Amygdala (tissue), 56 donors: Measurements from ENCODE around the gene UNC13B.
A peak's percentile ranks its signal among the peaks of the same experiment; 100 is the strongest.
"Not testable (repeated sequence)": the region's sequence is repeated elsewhere in the genome, so short reads cannot be mapped to it uniquely, and the experiment has no call there.

Experiments
- DNase-seq, 56 donors: peaks; one replicate each; lab custom pipeline; 2025; lab: John Stamatoyannopoulos, UW

Gene UNC13B

GRCh38 chr9:35357826-35358225, 196.0 kb downstream of the UNC13B start:
- DNase-seq = no peak

GRCh38 chr9:35364817-35365585, 203.2 kb downstream of the UNC13B start:
- no peak for DNase-seq

DNA sequence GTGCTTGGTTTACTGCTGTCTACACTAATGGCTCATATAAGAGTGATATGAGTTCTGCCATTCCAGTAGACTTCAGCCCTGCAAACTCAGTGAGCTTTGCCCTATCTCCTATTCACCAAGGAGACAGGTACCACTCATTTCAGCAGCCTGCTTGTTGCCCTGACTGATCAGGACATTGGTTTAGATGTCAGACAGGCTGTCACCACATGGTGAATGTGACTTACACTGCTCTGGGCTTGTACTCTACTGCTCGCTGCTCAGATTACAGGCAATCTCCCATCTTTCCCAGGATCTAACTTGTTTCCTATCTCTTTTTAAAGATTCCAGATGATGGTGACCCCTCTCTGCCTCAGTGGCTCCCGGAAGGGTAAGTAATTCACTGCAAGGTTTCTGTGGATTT, 204.8 kb downstream of the UNC13B start:
- no peak for DNase-seq

DNA sequence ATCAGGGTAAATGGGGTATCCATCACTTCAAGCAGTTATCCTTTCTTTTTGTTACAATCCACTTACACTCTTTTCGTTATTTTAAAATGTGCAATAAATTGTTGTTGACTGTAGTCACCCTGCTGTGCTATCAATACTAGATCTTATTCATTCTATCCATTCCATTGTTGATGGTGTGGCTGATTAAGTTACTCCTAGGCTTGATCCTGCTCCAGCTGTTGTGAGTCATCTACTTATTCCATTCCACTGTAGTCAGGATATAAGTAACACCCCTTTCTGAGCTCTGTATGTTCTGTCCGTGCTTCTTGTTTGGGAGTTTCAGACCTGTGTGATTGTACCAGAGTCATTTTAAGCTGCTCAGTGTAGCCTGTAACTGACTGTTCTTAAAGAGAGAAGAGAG, 205.6 kb downstream of the UNC13B start:
- DNase-seq = no peak

DNA sequence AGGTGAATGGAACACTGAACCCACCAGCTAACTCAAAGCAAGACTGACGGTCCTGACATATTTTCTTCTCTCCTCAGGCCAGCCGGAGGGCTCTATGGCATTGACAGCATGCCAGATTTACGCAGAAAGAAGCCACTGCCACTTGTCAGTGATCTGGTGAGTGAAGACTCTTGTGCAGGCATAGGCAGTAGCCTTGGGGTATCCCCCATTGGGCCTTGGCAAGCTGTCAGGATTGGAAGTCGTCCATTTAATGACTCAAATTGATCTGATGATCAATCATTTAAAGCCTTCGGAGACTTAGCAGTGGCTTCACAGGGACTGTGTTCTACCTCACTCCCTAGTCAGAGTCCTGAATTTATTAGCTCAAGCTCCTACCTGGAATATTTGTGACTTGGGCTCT, 208.4 kb downstream of the UNC13B start:
- DNase-seq = no peak

DNA sequence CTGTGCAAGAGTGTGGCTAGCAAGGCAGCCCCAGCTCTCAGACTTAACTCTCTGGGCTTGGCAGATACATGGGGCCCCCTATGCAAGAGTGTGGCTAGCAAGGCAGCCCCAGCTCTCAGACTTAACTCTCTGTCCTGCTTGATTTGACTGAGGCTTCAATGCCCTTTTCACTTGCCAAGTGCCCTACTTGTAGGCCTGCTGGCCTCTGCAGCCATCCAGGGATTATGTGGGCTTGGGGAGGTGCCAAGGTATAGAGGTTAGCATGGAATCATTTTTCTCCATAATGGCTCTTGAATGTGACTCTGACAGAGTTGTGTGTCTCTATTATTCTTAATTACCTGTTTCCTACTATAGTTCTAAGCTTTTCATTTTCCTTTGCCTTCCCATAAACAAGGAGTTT, 212.6 kb downstream of the UNC13B start:
- DNase-seq = no peak

- no peak for DNase-seq
These were observed 213.1 kb downstream of the UNC13B start for GRCh38 chr9:35374910-35375309.

- no peak for DNase-seq
These were observed 218.2 kb downstream of the UNC13B start for GRCh38 chr9:35380039-35380438.

- DNase-seq = no peak
These were observed 218.8 kb downstream of the UNC13B start for GRCh38 chr9:35380619-35381018.

GRCh38 chr9:35385042-35385441, 223.2 kb downstream of the UNC13B start:
- peak in 7 of 56 donors; percentile 2 to 52 (median 11) for DNase-seq

- DNase-seq = no peak
These were observed 233.4 kb downstream of the UNC13B start for GRCh38 chr9:35395076-35395705.

DNA sequence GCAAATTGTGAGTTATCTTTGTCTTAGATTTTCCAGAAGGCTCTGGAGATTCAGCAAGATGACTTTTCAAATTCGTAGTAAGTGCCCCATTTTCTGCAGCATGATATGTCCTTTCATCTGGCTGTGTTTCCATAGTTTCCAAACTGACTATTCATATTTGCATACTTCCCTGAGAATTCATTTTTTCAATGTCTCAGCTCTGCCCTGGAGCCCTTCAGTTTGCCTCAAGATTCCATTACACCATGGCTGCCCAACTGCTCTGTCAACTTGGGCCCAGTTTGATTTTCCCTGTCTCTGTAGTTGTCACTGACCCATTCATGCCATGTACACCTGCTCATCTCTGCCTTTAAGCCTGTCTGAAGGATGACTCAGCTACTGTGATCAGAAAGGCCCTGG, 233.9 kb downstream of the UNC13B start:
- no peak for DNase-seq

- no peak for DNase-seq
These were observed 234.9 kb downstream of the UNC13B start for GRCh38 chr9:35396560-35397215.

GRCh38 chr9:35397216-35397698, 235.4 kb downstream of the UNC13B start:
- DNase-seq = no peak

DNA sequence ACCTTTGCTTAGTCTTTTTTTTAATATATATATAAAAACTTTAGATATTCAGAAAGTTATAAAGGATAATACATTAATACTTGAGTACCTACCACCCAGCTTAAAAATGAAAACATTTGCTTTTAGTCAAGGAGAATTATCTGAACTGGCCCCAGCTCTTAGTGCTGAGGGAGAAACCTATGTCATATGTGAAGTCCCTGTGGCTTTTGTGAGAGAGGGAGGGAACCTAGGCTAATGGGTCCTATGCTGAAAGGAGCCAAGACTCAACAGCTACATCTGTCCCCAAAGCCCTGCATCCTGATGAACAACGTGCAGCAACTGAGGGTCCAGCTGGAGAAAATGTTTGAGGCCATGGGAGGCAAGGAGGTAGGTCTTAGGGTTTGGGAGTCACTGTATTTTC, 236.1 kb downstream of the UNC13B start:
- no peak for DNase-seq

DNA sequence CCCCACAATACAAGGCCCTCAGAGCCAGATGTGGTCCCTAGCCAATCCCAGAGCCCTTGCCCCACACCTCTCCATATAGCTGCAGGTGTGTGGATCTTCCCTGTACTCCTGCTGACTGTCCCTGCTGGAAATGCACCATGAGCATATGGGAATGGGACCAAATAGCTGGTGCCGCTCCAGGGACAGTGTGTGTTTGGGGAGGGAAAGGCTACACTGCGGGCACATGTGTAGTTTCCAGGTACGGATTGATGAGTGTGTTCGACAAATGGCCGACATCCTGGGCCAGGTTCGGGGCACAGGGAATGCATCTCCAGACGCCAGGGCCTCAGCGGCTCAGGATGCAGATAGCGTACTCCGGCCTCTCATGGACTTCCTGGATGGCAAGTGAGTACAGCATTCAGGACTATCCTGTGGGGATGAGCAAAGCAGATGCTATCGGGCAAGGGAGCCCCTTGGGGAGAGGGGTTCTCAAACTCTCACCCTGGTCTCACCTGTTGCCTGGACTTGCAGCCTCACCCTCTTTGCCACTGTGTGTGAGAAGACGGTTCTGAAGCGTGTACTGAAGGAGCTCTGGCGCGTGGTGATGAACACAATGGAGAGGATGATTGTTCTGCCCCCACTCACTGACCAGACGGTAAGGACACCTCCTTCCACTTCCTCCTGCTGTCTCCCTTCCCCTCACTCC, 237.0 kb downstream of the UNC13B start:
- DNase-seq = no peak

GRCh38 chr9:35404865-35405264, 243.1 kb downstream of the UNC13B start:
- DNase-seq = no peak

GRCh38 chr9:35406183-35406959, 244.6 kb downstream of the UNC13B start:
- peak in 3 of 56 donors; percentile 2 to 30 (median 13) for DNase-seq

DNA sequence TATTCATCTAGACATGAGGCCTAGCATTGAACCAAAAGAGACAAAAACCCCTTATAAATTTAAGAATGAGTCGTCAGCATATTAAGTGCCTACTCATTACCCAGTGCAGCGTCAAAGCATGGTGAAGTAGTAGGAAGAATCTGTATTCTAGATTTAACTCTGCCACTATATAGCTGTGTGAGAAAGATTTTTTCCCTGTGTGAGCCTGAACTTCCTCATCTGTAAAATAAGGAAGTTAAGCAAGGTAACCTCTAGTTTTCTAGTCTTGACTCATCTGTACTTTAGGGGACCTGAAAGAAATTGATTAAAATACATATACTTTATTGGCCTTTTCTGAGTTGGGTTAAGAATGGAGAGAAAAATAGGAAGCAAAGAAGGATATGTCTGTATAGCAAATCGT, 246.0 kb downstream of the UNC13B start:
- no peak for DNase-seq

- DNase-seq = not testable (repeated sequence)
These were observed 247.6 kb downstream of the UNC13B start for GRCh38 chr9:35409434-35409833.
